A549 treated with CORT108297 at 1 μM for 4 hours (cell line): ENCODE measurements around the gene CSF2RB. TPM values are rescaled to one million over a fixed set of nuclear protein-coding genes. Genes with fewer than 3 reads are reported as not detected.

ENCODE experiments used
- total RNA-seq: library from RNA; stranded (reverse); fragments of 200-300 nt; extraction: Qiagen RNA extraction; gene quantifications from 5 replicates; pipeline ENCODE4 v1.2.3, GENCODE V29; 2022

Gene CSF2RB
- not detected in 5 replicates for total RNA-seq

GRCh38 chr22:36913427-36914389 lies at the start of gene CSF2RB:
Gene CSF2RB (plus strand): TSS chr22:36913628. CDS start chr22:36922208, 8,580 bp downstream.

Other genes with a start within 250 kb of the CSF2RB start
- gene CACNG2, start 209.9 kb upstream of the CSF2RB start, total RNA-seq, result not detected in 5 replicates
- 15.5 to 27.8 TPM (median 23.4 TPM) in 5 replicates for gene IFT27, start 137.5 kb upstream of the CSF2RB start, total RNA-seq
- gene PVALB, start 96.6 kb upstream of the CSF2RB start, total RNA-seq, result not detected in 5 replicates
- gene NCF4, start 52.6 kb upstream of the CSF2RB start, total RNA-seq, result 0.07 TPM in 1 of 5 replicates, not detected in the others
- 40.7 to 61.2 TPM (median 56.3 TPM) in 5 replicates for gene TST, start 105.8 kb downstream of the CSF2RB start, total RNA-seq
- 41.9 to 78.2 TPM (median 76.8 TPM) in 5 replicates for gene MPST, start 106.1 kb downstream of the CSF2RB start, total RNA-seq
- 20.3 to 27.5 TPM (median 26.7 TPM) in 5 replicates for gene KCTD17, start 138.1 kb downstream of the CSF2RB start, total RNA-seq
- 0.02 TPM in 1 of 5 replicates, not detected in the others for gene TMPRSS6, start 196.1 kb downstream of the CSF2RB start, total RNA-seq
- 0.04 to 0.20 TPM (median 0.10 TPM) in 4 of 5 replicates, not detected in the other for gene IL2RB, start 236.3 kb downstream of the CSF2RB start, total RNA-seq